CD4-positive, alpha-beta T cell treated with Interleukin-4 for 1 hour (primary cell): ENCODE measurements around the gene MOCS2.

Experiments used
- DNase-seq, 2 donors: peaks; one replicate each; pipeline ENCODE4 v3.0.0-alpha.2; 2020 to 2022

Gene MOCS2

DNA sequence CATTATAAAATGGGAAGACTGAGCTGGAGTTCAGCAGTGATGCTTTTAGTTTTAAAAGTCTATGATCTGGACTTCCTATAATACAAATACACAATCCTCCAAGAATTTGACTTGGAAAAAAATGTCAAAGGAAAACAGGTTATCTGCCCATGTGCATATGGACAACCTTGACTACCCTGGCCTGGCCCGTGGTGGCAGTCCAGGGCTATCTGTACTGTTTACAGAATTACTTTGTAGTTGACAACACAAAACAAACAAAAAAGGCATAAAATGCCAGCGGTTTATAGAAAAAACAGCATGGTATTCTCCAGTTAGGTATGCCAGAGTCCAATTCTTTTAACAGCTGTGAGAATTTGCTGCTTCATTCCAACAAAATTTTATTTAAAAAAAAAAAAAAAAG is 17.3 kb downstream of the MOCS2 start:
- DNase-seq: no peak

DNA sequence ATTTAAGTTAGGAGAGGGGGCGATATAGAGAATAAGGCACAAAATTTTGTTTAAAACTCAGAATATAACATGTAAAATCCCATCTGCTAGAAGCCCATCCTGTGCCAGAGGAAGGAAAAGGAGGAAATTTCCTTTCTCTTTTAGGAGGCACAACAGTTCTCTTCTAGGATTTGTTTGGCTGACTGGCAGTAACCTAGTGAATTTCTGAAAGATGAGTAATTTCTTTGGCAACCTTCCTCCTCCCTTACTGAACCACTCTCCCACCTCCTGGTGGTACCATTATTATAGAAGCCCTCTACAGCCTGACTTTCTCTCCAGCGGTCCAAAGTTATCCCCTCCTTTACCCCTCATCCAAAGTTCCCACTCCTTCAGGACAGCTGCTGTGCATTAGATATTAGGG is 18.3 kb downstream of the MOCS2 start:
- no peak for DNase-seq

- no peak for DNase-seq
Observed at GRCh38 chr5:53090229-53090628, 19.3 kb downstream of the MOCS2 start.

GRCh38 chr5:53089481-53089991 is 20.0 kb downstream of the MOCS2 start:
- peak in 1 of 2 donors; percentile 53 for DNase-seq

- no peak for DNase-seq
Observed at GRCh38 chr5:53087621-53088121, 21.9 kb downstream of the MOCS2 start.

DNA sequence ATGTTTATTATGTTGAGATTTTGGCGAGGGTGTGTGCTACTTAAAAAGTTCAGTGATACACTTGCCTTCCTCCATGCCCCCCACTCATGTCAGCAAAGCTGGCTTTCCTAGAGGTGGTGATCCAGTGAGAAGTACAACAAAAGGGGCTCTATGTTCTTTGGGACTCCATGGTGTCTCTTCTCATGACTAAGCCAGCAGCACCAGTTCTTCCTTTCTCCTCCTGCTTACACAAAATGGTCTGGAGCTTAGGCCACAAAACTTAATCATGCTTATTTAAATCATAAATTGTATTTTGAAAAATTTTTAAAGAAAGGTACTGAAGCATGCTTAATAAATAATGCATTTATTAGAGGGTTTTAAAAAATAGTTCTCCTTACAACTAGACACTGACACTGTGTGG is 22.4 kb downstream of the MOCS2 start:
- no peak for DNase-seq

GRCh38 chr5:53084546-53085255 is 24.9 kb downstream of the MOCS2 start:
- DNase-seq: no peak

- no peak for DNase-seq
Observed at GRCh38 chr5:53083927-53084326, 25.6 kb downstream of the MOCS2 start.

DNA sequence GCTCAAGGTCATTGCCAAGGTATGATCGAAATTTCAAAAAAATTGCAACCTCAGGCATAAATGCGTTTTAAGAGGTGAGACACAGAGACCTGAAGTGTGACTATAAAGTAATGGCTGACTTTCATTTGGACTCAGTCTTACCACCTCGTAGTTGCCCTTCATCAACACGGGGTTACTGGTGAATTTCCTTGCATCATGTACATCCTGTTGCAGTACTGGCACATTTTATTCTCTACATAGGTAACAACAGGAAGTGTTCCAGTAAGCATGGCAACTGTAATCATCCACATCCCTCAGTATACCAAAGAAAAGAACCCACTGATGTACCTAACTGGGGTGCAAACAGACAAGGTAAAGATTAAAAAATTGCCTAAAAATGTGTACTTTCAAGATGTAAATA is 29.3 kb downstream of the MOCS2 start:
- DNase-seq: peak in 1 of 2 donors; percentile 16

DNA sequence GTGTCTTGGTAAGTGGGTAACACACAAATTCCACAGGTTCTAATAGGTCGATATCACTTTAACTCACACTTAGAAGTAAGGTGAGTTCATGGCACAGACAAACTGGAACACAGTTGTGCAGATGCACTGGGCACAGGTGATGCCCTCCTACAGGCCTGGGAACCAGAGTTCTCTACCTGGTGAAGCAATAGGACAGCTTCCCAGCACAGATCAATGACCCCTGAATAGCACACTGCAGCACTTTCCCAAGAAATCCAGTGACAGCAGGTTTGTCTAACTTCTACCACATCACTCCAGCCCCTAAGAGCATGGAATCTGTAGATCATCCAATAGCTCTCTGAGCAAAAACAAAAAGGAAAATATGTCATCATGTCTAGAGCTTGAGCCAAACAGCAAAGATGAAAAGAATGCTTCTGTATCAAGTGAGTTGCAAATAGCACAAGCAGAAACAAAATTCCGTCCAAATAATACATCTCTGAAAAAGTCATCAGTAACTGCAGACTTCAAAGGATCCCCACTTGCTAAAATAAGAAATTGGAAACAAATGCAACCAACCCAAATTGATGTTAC is 33.5 kb downstream of the MOCS2 start:
- DNase-seq: no peak

- DNase-seq: no peak
Observed at GRCh38 chr5:53073348-53073747, 36.2 kb downstream of the MOCS2 start.

- DNase-seq: no peak
Observed at GRCh38 chr5:53071738-53072137, 37.8 kb downstream of the MOCS2 start.

- DNase-seq: no peak
Observed at GRCh38 chr5:53071298-53071697, 38.3 kb downstream of the MOCS2 start.

DNA sequence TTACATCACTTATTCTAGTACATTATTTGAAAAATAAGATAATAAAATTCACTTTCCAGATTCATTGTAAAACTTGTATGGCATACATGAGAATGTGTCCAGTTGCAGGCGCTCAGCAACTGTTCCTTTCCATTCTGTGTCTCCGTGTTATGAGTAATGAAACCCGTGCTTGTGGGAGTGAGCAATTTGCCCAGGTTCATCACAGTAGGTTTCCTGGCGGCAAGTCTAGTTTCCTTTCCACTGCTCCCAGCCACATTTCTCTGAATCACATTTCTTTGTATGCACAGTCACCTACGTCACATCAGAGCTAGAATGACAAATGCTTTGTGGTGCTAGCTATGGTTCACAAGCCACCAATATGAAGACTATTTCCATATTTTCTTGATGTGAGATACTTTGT is 39.9 kb downstream of the MOCS2 start:
- no peak for DNase-seq

DNA sequence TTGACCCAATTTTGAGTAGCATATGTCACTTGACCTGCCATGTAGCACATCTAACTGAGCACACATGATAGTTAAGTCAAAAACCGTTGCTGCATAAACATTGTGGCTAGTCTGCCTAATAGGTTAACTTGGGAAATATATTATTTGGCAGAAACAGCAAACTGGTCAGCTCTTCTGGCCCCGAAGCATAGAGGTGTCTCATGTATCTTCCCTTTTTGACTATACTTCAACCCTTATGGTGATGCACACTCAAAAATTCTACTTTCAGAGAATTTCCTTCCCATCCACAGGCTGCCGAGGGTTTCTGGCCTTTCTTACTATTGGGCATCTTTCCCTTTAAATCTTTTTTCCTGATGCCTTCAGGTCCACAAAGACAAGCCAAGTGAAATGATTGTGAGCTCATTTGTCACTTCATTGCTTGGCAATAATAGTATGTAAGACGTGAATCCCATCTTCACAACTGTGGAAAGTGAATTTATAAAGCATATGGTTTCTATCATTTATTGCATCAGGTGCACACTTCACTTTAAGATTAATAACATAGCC is 41.2 kb downstream of the MOCS2 start:
- DNase-seq: no peak

GRCh38 chr5:53067641-53068040 is 41.9 kb downstream of the MOCS2 start:
- DNase-seq: no peak

DNA sequence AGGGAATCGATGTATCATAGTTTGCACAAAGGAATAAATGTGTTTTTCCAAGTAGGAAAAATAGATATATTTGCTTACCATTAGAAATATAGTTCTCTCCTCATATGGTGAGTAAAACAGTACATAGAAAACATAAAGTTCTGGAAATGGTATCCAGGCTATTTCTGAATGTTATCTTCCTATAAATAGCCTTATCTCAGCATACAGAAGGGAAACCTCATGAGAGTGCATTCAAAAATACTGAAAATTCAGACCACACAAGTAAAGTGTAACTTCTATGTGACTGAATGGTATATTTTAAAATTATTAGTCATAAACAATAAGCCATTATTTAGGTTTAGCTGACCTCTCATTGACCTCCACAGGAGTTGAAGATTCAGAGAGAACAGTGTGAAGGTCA is 43.5 kb downstream of the MOCS2 start:
- DNase-seq: no peak

GRCh38 chr5:53063791-53064190 is 45.8 kb downstream of the MOCS2 start:
- DNase-seq: no peak

DNA sequence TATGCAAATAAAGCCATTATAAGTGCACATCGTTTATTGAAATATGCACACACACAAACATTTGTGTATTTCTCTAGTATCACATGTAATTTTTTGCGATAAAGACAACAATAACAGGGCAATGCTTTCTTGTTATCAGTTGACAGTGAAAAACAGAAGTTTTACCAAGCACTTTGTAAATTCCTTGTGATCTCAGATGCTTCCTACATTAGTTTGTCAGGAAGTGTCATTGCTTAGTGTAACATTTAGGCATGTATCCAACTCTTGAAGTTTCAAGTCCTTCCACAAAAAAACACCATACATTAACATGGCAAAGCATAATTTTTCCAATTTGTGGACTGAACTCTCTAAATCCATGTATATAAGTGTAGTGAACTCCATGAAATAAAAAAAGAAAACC is 46.4 kb downstream of the MOCS2 start:
- no peak for DNase-seq

DNA sequence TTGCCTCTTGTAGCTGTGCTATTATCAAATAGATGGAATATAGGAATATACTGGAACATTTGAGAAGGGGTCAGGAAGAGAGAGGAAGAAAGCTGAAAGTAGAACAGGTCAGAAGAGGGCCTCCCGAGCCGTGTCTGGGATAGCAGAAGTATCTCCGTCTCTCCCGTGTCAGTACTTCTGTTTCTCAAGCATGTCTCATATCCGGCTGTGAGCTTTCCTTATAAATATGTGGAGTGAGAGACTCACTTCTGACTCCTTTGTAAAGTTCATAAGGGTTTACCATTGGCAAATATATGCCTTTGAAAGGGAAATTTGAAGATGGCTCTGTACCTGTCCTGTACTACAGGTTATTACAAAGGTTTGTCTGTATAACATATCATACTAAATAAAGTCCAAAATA is 50.3 kb downstream of the MOCS2 start:
- DNase-seq: no peak

GRCh38 chr5:53055365-53055764 is 54.2 kb downstream of the MOCS2 start:
- DNase-seq: no peak

GRCh38 chr5:53053364-53053763 is 56.2 kb downstream of the MOCS2 start:
- no peak for DNase-seq

DNA sequence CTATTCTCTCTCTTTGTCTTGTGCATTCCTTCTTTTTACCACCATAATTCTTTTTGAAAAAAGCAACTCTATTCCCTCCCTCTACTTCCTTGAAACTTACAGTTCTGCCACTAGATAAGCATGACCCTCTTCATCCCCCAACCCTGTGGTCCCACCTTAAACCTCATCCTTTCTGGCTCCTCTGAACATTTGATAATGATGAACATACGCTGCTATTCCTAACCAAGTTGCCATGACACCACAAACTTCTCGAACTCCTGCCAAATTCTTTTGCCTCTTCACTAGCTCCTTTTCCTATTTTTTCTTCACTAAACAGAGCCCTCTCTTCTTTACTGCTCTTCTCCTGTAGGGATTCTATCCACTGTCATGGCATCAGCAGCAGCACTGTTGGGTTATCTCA is 57.1 kb downstream of the MOCS2 start:
- no peak for DNase-seq

DNA sequence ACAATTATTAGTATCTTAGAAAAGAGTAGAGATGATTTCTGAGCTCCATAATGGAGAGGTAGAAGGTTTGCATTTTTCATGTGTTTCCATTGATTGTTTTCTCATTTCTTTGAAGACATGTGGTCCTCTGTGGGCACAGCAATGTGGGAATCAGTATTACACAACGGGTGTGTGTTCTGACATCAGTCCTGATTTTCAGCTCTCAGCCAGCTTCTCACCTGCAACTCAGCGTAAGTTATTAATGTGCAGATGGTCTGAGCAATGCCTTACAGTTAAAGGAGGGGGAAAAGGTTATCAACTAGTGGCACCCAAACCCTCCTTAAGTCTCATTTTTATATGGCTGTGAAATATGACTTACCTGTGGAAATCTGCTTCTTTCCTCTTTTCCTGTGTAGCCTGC is 61.3 kb downstream of the MOCS2 start:
- DNase-seq: no peak
